Tibial nerve (tissue), 4 donors: Measurements from ENCODE around the gene MITF.

Source experiments
- CTCF ChIP-seq, 5 experiments: fragments of 200-600 bp in 3 of 5; fragments of 450-650 bp in 2 of 5; sonication (generic) in 3 of 5; IDR thresholded peaks; one replicate each; pipeline ENCODE4 v1.5.1; 2016 to 2019; ENCODE audit warnings: antibody characterized with exemption in 5 of 5, mild to moderate bottlenecking in 3 of 5, moderate library complexity in 2 of 5
- EP300 ChIP-seq, 2 donors: sonication (generic); formaldehyde crosslinking; IDR thresholded peaks; one replicate each; pipeline ENCODE4 v1.6.1; 2017; ENCODE audit warnings: antibody characterized with exemption in 2 of 2, mild to moderate bottlenecking in 1 of 2
- POLR2A ChIP-seq, 2 donors: fragments of 450-650 bp; IDR thresholded peaks; one replicate each; pipeline ENCODE4 v1.6.1; 2017; ENCODE audit warnings: antibody characterized with exemption in 2 of 2, mild to moderate bottlenecking in 2 of 2, moderate library complexity in 2 of 2

GRCh38 chr3:69985266-69985665, 246.0 kb downstream of the MITF start:
- TF ChIP-seq CTCF (IDR thresholded peaks at IDR 0.05) (no peak), POLR2A (IDR thresholded peaks at IDR 0.05) (no peak), EP300 (IDR thresholded peaks at IDR 0.05) (no peak)
